Bronchial epithelial cell (primary cell): ENCODE data around the gene RNF213. TPM values are rescaled to one million over a fixed set of nuclear protein-coding genes. Genes with fewer than 3 reads are reported as not detected.
"Not testable (repeated sequence)": the region's sequence is repeated elsewhere in the genome, so short reads cannot be mapped to it uniquely, and the experiment has no call there.

ENCODE experiments used
- DNase-seq: peaks from one replicate; pipeline ENCODE4 v3.0.0-alpha.2; 2010; ENCODE audit warnings: low read depth
- FAIRE-seq: peaks from 2 replicates; lab custom pipeline; 2011; peaks lifted over from hg19 to GRCh38; lab: Jason Lieb, UNC
- H3K27me3 ChIP-seq: 2 replicates; pipeline ENCODE4 v1.5.1; 2011; ENCODE audit warnings: low read length; ENCODE audit not compliant: control insufficient read depth, insufficient read depth
- H3K36me3 ChIP-seq: 2 replicates; pipeline ENCODE4 v1.5.1; 2011; ENCODE audit warnings: low read length; ENCODE audit not compliant: control insufficient read depth, insufficient read depth
- H3K4me3 ChIP-seq: 2 replicates; pipeline ENCODE4 v1.5.1; 2011; ENCODE audit warnings: mild to moderate bottlenecking, low read depth, low read length, control low read depth
- total RNA-seq: library from RNA; depleted of rRNA; stranded (reverse); fragments of >200 nt; gene quantifications from 2 replicates; pipeline ENCODE4 v1.2.1, GENCODE V29; 2014
- TF ChIP-seq, protein P1 (sequence below): IDR thresholded peaks from 2 replicates; pipeline ENCODE4 v1.5.1; 2011; ENCODE audit warnings: mild to moderate bottlenecking, moderate library complexity, low read length, control low read depth, inconsistent platforms; ENCODE audit not compliant: insufficient read depth, severe bottlenecking

Gene RNF213
- total RNA-seq, 1 donor from 2014 or later, result 41.3 TPM

GRCh38 chr17:80256034-80256350, 4.7 kb upstream of the RNF213 start:
- Histone ChIP-seq H3K4me3 (no peak overlapping the region), H3K27me3 (no peaks in the 10 kb centered on the region), H3K36me3 (no peaks in the 10 kb centered on the region)
- TF ChIP-seq, protein P1, sequence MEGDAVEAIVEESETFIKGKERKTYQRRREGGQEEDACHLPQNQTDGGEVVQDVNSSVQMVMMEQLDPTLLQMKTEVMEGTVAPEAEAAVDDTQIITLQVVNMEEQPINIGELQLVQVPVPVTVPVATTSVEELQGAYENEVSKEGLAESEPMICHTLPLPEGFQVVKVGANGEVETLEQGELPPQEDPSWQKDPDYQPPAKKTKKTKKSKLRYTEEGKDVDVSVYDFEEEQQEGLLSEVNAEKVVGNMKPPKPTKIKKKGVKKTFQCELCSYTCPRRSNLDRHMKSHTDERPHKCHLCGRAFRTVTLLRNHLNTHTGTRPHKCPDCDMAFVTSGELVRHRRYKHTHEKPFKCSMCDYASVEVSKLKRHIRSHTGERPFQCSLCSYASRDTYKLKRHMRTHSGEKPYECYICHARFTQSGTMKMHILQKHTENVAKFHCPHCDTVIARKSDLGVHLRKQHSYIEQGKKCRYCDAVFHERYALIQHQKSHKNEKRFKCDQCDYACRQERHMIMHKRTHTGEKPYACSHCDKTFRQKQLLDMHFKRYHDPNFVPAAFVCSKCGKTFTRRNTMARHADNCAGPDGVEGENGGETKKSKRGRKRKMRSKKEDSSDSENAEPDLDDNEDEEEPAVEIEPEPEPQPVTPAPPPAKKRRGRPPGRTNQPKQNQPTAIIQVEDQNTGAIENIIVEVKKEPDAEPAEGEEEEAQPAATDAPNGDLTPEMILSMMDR, result no peak
- DNase-seq (no peak), FAIRE-seq (no peak)

DNA sequence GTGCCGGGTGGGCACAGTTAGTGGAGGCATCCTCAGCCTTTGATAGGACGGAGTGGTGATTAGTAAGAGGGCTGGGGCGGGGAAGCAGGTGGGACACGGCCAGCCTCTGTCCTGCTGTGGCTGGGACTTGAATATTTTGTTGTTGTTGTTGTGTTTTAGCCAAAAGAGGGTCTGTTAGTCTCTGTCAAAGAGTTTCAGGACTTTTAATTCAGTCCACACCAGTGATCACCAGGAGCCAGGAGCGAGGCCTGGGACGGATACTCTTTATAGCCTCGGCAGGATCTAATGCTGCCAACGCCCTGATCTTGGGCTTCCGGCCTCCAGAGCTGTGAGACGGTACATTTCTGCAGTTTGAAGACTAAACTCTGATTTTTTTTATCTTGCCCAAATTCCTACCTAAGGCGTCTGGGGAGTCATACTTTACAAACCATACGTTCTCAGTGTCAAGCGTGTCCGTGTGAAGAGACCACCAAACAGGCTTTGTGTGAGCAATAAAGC, 2.9 kb upstream of the RNF213 start:
- no peak for DNase-seq
- TF ChIP-seq, protein P1, result no peak
- no peak for FAIRE-seq
- H3K36me3 ChIP-seq, result no peaks in the 10 kb centered on the region
- H3K4me3 ChIP-seq, result no peak overlapping the region
- no peaks in the 10 kb centered on the region for H3K27me3 ChIP-seq

DNA sequence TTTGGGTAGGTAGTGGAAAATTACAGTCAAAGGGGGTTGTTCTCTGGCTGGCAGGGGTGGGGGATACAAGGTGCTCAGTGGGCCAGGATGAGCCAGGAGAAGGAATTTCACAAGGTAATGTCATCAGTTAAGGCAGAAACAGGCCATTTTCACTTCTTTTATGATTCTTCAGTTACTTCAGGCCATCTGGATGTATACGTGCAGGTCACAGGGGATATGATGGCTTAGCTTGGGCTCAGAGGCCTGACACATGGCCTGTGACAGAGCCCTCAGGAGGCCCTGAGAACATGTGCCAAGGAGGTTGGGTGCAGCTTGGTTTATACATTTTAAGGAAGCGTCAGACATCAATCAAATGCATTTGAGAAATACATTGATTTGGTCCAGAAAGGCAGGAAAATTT, 2.4 kb upstream of the RNF213 start:
- not testable (repeated sequence) for FAIRE-seq, H3K36me3 ChIP-seq, H3K4me3 ChIP-seq, H3K27me3 ChIP-seq, DNase-seq

DNA sequence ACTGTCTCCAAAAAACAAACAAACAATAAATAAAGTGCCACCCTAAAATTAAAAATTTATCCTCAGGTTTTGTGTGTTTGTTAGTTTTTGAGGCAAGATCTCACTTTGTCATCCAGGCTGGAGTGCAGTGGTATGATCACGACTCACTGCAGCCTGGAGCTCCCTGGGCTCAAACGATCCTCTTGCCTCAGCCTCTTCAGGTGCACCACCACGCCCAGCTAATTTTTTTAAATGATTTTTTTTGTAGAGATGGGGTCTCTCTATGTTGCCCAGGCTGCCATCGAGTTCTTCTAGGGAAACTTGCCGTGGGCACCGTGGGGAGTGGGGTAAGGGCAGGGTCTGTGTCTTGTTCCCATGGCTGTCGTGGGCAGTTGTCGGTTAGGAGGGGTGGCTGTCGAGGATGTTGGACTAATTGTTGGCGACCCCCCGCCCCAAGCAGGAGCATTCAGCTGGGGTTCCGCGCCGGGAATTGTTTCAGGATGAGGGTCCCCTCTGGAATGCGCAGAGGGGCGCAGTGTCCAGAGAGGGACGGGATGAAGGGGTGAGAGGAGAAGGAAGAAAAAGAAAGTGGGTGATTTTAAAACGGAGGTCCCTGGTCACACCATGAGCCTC, 1.1 kb upstream of the RNF213 start:
- TF ChIP-seq, protein P1, result no peak
- H3K36me3 ChIP-seq, result peaks cover 4% of the 10 kb centered on the region
- DNase-seq (peak; percentile 10), FAIRE-seq (no peak)
- H3K27me3 ChIP-seq, result no peaks in the 10 kb centered on the region
- peak overlapping the region; percentile 36 for H3K4me3 ChIP-seq

DNA sequence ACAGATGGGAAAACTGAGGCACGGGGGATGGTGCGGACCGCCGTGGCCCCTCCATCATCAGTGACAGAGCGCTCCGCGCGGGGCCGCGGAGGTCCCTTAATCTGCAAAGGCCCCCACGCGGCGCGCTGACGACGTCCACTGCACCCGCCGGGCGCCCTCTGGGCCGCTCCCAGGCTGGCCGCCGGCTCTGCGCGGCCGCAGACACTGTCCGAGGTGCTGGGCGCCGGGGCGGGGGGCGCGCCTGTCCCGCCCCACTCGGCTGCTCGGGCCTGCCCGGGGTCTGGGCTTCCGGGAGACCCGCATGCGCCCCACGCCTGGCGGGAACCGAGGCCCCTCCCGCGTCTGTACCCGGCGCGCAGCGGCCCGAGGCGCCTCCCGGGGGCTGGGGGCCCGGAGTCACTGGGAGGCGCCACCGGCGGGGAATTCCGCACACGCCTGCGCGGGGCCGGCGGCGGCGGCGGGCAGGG, 550 bp upstream of the RNF213 start:
- Histone ChIP-seq H3K36me3 (peaks cover 4% of the 10 kb centered on the region), H3K4me3 (peak overlapping the region; percentile 36), H3K27me3 (no peaks in the 10 kb centered on the region)
- TF ChIP-seq, protein P1, result no peak
- DNase-seq (no peak), FAIRE-seq (no peak)

DNA sequence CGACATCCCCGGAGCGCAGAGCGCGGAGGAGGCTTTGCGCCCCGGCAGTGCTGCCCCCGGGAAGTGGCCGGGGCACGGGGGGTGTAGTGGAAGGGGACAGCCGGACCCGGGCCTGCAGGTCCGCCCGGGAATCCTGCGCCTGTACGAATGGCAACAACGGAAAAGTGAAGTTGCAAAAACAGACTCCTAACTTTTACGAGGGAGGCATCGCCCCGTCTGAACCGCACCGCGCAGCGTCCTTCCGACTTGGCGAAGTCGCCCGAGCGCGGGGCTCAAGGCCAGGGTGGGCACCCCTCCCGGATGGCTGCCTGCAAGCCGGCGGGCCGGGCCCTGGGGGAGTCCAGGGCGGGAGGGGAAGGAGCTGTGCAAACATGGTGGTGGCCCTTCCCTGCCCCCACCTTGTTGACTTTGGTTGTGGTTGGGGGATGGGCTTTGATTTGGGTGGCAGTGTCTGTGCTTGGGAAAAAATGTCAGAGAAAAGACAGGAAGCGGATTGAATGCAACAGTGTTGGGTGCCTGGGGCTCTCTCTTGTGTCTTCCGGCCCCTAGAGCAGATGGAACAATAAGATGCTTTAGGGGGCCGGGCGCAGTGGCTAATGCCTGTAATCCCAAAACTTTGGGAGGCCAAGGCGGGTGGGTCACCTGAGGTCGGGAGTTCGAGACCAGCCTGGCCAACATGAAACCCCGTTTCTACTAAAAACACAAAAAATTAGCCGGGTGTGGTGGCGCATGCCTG, 675 bp downstream of the RNF213 start:
- FAIRE-seq, result no peak
- DNase-seq, result peak; percentile 46
- peak overlapping the region; percentile 75 for H3K4me3 ChIP-seq
- no peaks in the 10 kb centered on the region for H3K27me3 ChIP-seq
- TF ChIP-seq, protein P1, result no peak
- H3K36me3 ChIP-seq, result peaks cover 7% of the 10 kb centered on the region
